ENCODE measurements around the gene B3GNT7.
"Not testable (repeated sequence)": the region's sequence is repeated elsewhere in the genome, so short reads cannot be mapped to it uniquely, and the experiment has no call there.

The B3GNT7 gene

DNA sequence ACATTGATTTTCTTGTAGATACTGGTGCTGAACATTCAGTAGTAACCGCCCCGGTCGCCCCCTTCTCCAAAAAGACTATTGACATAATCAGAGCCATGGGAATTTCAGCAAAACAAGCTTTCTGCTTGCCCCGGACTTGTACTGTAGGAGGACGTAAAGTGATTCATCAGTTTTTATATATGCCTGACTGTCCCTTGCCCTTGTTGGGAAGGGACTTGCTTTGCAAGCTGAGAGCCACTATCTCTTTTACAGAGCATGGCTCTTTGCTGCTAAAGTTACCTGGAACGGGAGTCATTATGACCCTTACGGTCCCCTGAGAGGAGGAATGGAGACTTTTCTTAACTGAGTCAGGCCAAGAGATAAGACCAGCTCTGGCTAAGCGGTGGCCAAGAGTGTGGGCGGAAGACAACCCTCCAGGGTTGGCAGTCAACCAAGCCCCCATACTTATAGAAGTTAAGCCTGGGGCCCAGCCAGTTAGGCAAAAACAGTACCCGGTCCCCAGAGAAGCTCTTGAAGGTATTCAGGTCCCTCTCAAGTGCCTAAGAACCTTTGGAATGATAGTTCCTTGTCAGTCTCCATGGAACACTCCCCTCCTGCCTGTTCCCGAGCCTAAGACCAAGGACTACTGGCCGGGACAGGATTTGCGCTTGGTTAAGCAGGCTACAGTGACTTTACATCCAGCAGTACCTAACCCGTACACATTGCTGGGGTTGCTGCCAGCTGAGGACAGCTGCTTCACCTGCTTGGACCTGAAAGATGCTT, 8.1 kb downstream of the B3GNT7 start:
- DNase-seq (ENCODE audit: low read depth): not testable (repeated sequence)

DNA sequence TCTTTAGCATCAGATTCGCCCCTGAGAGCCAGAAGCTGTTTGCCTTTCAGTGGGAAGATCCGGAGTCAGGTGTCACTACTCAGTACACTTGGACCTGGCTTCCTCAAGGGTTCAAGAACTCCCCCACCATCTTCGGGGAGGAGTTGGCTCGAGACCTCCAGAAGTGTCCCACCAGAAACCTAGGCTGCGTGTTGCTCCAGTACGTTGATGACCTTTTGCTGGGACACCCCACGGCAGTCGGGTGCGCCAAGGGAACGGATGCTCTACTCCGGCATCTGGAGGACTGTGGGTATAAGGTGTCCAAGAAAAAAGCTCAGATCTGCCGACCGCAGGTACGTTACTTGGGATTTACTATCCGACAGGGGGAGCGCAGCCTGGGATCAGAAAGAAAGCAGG, 8.7 kb downstream of the B3GNT7 start:
- DNase-seq (ENCODE audit: low read depth): not testable (repeated sequence)

DNA sequence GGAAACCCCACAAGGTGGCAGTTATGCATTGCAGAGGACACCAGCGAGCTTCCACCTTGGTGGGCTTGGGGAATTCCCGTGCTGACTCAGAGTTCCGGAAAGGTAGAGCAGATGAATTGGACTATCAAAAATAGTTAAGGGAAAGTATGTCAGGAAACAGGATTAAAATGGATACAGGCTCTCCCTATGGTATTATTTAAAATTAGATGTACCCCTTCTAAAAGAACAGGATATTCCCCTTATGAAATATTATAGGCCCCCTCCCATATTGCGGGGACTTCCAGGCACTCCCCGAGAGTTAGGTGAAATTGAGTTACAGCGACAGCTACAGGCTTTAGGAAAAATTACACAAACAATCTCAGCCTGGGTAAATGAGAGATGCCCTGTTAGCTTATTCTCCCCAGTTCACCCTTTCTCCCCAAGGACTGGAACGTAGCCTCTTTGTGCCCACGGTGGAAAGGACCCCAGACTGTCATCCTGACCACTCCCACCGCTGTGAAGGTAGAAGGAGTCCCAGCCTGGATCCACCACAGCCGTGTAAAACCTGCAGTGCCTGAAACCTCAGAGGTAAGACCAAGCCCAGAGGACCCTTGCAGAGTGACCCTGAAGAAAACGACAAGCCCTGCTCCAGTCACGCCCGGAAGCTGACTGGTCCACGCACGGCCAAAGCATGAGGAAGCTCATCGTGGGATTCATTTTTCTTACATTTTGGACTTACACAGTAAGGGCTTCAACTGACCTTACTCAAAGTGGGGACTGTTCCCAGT, 10.3 kb downstream of the B3GNT7 start:
- peak; percentile 40 for DNase-seq (ENCODE audit: low read depth)

DNA sequence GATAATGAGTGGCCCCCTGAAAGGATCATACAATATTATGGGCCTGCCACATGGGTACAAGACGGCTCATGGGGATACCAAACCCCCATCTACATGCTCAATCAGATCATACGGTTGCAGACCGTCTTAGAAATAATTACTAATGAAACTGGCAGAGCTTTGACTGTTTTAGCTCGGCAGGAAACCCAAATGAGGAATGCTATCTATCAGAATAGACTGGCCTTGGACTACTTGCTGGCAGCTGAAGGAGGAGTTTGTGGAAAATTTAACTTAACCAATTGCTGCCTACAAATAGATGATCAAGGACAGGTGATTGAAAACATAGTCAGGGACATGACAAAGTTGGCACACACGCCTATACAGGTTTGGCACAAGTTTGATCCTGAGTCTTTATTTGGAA, 12.2 kb downstream of the B3GNT7 start:
- not testable (repeated sequence) for DNase-seq (ENCODE audit: low read depth)

DNA sequence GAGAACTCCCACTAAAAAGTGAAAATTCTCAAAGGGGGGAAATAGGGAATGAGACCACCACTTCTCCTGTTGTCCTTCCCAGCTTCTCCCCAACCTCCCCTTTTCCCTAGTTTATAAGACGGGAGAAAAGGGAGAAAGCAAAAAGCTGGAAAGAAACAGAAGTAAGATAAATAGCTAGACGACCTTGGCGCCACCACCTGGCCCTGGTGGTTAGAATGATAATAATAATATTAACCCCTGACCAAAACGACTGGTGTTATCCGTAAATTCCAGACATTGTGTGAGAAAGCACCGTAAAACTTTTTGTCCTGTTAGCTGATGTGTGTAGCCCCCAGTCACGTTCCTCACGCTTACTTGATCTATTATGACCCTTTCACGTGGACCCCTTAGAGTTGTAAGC, 12.8 kb downstream of the B3GNT7 start:
- not testable (repeated sequence) for DNase-seq (ENCODE audit: low read depth)

DNA sequence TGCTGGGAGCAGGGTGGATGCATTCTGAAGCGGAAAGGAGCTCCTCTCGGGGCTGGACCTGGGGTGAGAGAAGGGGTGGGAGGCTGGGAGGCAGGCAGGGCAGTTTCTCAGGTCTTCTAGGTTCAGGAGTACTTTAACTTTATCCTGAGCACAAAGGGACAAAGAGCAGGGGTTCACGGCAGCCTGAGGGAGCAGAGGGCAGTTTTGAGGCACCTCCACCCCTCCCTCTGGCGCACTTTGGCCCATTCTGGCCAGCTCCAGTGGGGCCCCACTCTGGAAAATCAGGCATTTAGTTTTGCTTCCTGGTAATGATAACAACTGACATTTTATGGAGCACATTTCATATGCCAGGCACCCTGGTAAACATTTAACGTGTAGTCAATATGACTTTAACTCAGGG, 14.3 kb downstream of the B3GNT7 start:
- no peak for DNase-seq (ENCODE audit: low read depth)

DNA sequence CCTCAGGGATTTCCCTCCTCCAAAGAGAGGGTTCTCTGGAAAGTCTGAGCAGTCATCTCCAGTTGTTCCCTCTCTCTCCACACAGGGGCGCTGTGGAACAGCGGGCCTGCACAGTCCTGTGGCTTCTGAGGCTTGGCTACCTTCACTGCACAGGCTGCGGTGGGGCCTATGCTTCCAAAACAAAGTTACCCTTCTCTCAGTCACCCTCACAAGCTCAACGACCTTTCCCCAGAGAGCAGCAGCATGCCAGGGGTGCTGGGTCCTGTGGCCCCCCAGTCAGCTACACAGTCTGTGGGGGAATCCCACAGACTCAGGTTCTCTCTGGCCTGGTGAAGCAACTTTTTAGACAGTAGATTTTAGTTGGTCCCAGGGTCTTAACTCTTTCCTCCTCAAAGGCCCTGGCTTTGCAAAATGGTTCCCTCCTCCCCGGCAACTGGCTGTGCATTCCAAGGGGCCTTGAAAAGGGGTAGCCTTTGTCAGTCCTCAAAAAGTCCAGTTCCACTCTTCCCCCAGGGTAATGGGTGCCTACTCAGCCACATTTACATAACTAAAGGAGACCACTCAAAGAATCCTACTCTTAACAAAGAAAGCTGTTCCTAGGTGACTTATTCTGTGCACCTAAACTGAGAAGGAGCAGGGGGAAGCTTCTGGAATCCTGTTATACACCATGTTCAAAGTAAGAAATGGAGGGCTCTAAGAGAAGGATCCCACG, 14.9 kb downstream of the B3GNT7 start:
- no peak for DNase-seq (ENCODE audit: low read depth)

DNA sequence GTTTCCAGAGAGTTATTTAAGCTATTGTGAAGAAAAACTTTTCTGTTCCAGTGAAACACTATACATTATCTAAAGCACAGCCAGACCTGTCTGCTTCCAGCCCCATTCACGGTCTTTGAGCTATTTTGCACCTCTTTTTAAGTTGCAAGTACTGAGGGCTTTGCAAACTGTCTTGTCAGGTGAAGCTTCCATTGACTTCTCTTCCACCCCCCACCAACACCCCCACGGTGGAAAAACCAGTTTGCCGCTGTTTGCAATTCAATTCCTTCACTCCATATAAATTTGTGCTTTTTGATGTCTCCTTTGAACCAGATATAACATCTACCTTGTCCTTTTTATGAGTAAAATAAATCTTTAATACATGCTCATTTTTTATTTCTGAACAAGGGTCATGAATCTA, 15.7 kb downstream of the B3GNT7 start:
- no peak for DNase-seq (ENCODE audit: low read depth)

DNA sequence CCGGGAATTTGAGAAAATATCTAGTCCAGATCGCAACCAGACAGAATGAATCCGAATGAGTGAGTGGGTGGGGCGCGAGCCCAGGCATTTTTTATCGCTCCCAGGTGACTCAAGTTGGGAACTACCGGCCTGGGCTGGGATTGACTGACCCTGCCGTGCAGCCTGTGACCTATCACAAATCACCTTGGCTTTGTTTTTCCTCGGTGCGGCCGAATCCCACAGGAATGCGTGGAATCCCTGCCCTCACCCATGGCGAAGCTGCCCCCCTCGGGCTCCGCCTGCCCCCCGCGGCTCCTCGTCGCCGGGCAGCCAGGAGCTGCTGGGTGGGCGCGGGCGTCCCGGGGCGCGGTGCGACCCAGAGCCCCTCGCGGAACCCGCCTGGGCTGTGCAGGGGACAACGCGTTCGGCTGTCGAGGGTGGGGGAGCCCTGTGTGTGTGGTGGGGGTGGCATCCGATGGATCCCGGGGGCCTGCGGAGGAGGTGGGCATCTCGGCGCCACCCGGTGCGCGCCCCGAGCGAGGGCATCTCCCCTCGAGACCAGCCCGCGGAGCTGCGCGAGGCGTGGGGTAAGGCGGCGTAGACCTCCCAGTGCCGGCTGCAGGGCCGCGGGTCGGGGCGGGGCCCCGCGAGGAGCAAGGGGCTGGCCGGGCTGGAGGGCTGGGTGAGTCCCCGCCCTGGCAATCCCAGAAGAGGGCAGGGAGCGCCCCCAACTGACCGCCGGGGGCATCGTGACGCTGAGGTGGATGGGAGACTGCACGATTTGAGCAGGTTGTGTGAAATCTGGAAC, 16.5 kb downstream of the B3GNT7 start:
- DNase-seq (ENCODE audit: low read depth): peak; percentile 48

DNA sequence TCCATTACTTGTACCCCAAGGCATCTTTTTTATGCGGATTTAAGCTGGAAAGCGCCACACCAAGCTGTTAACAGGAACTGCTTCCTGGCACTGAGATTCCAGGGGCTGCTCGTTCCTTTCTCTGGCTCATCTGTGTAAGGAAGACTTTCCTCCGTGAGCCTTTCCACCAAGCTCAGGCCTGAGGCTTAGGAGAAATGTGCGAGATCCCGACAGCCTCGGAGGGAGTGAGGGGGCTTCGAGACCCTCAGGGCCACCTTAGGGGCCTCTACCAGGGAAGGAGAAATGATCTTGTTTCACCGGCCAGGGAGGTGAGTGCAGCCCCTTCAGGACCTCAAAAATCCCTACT, 17.1 kb downstream of the B3GNT7 start:
- no peak for DNase-seq (ENCODE audit: low read depth)

DNA sequence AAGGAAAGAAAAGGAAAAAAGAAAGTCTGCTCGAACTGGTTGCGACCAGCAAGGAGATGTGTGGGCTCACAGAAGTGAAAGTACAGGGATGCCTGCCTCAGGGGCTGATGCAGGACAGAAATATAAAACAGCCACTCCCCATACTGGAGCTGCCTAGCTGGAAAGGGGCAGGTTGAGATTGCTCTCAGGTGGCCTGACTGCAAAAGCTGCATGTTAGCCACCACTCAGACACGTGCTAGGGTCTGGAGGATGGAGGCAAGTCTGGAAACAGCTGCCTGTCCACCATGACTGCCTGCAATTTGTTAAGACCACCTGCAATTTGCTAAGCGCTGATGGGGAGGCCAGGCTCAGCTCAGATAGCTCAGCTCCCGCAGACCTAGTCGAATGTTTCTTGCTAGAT, 17.9 kb downstream of the B3GNT7 start:
- DNase-seq (ENCODE audit: low read depth): no peak

DNA sequence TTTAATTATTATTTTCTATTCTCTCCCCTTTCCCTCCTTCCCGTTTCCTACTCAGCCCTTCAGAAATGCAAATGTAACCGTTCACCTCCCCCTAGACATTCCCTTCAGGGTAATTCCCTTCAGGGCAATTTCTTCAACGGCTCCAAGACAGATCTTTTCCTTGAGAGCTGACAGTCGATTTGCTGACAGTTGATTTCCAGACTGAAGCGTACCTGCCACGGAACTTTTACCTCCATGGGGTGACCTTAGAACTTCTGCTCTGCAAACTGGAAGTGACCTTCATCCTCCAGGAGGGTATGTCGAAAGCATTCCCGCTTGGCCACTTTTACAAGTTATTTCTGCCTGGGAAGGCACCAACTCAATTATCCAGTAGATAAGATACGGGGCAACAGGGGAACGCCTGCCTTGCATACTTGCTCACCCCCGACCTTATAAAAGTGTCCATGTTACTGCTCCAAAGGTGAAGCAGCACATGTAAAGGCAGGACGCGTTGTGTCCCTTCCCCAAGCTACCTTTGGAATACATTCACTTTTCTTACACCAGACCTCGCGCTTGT, 18.5 kb downstream of the B3GNT7 start:
- no peak for DNase-seq (ENCODE audit: low read depth)

DNA sequence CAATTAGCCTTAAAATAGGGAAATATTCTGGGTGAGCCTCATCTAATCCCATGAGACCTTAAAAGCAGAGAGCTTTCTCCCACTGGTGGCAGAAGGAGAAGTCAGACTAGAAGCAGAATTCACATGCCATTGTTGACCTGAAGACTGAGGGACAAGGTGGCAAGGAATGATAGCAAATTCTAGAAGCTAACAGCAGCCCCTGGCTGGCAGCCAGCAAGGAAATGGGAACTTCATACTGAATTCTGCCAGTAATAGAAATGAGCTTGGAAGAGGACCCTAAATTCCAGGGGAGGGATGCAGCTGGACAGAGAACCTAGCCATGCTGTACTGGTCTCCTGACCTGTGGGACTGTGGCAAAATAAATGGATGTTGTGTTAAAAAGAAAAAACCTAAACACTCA, 19.5 kb downstream of the B3GNT7 start:
- DNase-seq (ENCODE audit: low read depth): no peak

DNA sequence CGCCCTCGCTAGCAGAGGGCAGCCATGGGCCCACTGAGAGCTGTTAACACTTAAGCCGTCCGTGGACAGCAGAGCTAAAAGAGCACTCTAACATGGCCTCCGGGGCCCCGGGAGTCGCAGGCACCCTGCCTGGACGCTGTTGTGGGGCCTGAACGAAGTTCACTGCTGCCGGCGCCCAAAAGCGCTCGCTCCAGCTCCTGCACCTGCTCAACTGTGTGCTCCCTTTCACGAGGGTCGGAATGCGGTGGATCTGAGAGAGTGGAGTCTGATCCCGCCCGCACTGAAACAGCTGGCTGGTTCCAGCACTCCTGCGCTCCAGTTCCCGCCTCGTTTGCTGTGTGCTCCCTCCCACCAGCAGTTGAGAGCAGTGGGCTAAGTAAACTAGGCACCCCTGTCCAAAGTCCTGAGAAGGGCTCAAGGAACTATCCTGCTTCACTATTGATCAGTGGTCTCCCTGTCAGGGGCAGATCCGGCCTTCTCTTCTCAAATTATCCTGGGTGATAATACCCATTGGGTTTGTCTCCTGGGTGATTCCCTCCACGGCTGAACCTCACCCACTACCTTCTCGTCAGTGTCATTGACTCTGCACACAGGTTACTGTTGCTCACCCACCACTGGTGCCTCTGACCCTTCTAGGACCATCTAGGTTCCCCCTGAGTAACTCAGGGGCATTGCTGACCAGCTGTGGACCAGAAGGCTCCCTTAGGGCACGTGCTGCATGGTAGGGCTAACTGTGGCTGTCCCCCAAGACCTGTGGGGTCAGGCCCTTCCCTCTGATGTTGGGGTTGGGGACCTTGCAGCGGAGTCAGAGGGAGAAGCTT, 23.5 kb downstream of the B3GNT7 start:
- no peak for DNase-seq (ENCODE audit: low read depth)

DNA sequence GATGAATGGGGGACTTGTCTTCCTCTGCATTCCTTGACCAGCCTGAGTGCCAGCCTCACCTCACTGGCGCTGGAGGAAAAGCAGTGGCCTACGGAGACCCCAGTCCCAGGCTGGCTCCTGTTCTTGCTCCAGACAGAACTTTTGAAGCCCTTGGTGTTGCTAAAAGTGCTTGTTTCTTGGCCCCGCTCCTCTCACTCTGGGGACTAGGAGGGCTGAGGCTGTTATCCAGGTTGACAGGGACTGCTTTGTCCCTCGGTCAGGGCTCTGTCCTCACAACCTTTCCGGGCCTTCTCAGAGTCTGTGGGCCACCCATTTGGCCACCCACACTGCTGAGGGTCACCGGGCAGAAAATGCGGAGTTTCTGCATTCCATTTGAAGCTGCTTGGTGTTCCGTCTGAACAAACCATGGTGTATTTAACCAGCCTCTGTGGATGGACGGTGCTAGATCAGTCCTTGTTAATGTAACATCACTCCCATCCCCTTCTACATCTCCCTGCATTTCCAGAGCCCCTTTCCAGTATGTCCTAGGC, 25.6 kb downstream of the B3GNT7 start:
- DNase-seq (ENCODE audit: low read depth): no peak

DNA sequence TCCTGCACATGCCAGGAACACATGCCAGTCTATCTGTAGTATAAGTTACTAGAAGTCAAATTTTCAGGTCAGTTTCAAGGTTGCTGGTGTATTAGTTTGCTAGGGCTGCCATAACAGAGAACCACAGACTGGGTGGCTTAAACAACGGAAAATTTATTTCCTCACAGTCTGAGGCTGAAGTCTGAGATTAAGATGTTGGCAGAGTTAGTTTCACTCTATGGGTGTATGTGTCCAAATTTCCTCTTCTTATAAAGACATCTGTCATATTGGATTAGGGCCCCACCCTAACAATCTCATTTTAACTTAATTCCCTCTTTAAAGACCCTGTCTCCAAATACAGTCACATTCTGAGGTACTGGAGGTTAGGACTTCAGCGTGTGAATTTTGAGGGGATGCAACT, 26.5 kb downstream of the B3GNT7 start:
- no peak for DNase-seq (ENCODE audit: low read depth)

DNA sequence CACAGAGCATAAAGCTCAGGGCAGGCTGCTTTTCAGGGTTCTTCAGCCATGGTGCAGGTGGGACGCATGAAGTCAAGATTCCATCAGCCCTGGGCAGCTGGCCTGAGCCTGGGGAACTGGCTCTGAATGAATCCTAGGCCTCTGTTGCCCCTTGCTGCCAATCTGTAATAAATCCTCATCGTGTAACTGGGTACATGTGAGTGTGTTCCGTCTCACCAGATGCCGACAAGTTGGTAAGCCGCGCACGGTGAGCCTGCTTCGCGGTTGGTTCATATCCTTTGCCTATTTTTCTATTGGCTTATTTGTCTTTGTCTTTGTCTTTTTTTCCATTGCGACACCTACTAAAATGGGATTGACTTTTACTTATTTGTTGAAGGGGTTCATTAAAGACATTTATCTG, 27.7 kb downstream of the B3GNT7 start:
- DNase-seq (ENCODE audit: low read depth): no peak

DNA sequence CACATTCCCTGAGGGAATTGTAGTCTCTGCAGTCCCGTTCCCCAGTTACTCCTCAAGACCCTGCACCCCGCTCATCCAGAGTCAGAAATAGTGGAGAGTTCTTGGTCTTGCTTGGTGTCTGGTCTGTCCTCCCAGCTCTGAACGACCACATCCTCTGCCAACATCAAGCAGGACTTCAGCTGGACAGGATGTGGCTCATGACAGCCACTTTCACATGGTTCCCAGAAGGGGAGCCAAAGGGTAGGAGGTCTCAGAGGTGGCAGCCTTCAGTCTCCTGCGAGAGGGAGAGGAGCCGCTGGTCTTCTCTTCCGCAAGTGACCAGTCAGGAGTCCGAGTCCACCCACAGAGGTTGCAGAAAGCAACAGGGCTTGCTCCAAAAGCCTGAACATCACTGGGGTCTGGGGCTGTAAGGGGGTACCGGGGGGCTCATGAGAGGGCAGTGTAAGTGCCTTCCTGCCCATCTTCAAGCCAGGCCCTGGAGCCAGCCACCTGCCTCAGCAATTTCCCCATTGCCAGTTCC, 29.8 kb downstream of the B3GNT7 start:
- DNase-seq (ENCODE audit: low read depth): no peak

DNA sequence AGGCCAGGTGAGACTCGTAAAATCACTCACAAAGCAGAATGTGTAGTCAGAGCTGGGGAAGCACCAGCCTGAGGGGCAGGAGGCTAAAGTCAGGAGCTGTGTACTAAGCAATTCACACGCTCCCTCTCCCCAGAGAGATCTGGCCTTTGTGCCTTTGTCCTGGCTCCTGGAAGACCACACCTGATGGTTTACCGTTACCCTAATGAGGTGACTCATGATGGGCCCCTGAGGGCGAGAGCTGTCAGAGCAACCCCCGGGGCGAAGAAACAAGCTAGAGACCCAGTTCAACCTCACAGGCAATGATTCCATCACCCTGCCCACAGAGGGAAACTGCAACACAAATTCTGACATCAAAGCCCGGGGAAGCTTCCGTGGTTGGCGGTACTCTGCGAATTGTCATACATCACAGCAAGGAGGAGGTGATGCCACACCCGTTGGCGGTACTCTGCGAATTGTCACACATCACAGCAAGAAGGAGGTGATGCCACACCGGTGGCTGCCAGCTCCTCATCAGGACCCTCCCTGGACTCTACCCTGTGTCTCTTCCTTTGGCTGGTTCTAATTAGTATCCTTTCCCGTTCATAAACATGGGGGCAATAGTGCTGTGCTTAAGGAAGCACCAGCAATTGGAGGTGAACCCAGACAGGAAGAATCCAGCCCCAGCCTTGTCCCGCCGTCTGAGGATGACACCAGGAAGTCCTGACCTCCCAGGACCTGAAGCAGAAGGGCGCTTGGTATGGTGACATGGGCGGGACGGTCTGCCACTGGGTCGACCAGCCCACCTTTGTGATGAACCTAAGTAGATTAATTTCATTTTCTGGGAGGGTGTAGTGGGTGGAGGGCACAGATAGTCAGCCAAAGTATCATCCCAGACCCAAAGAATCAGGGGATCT, 30.5 kb downstream of the B3GNT7 start:
- peak; percentile 26 for DNase-seq (ENCODE audit: low read depth)

DNA sequence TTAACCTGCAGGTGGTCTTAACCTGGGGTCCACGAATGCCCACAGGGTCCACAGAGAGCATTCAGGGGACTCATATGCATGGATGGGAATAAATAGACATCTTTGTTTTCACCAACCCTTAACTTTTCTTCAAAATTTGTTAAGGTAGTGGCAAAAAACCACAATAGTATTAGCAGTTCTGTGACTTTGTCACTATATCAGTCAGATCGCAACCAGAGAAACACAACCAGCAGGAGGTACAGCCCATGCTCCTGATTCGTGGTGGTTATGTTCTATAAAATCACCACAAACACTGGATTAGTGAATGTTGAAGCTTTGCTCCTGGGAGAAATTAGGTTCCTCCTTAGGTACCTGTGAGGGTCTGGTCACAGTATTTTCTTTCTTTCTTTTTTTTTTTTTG, 31.6 kb downstream of the B3GNT7 start:
- DNase-seq (ENCODE audit: low read depth): no peak
